IPS-18c (cell line): ENCODE data around the gene SLC7A14.

Experiments used
- H3K4me3 ChIP-seq: 2 replicates; pipeline ENCODE4 v1.7.0; 2013; ENCODE audit warnings: low read depth, mild to moderate bottlenecking, low read length, moderate library complexity; ENCODE audit not compliant: insufficient read depth
- H3K9me3 ChIP-seq: one replicate; pipeline ENCODE4 v1.6.1; 2013; ENCODE audit warnings: mild to moderate bottlenecking, low read length, moderate library complexity; ENCODE audit not compliant: control insufficient read depth, insufficient read depth

Gene SLC7A14

GRCh38 chr3:170523248-170523647, 62.6 kb downstream of the SLC7A14 start:
- no peak overlapping the region for H3K4me3 ChIP-seq
- H3K9me3 ChIP-seq = no peaks in the 10 kb centered on the region

GRCh38 chr3:170522201-170522600, 63.7 kb downstream of the SLC7A14 start:
- Histone ChIP-seq H3K4me3 (no peak overlapping the region), H3K9me3 (no peaks in the 10 kb centered on the region)

- Histone ChIP-seq H3K9me3 (no peaks in the 10 kb centered on the region), H3K4me3 (no peak overlapping the region)
These were observed 64.9 kb downstream of the SLC7A14 start for GRCh38 chr3:170520996-170521395.

GRCh38 chr3:170517242-170517945, 68.5 kb downstream of the SLC7A14 start:
- no peaks in the 10 kb centered on the region for H3K9me3 ChIP-seq
- H3K4me3 ChIP-seq = no peak overlapping the region

DNA sequence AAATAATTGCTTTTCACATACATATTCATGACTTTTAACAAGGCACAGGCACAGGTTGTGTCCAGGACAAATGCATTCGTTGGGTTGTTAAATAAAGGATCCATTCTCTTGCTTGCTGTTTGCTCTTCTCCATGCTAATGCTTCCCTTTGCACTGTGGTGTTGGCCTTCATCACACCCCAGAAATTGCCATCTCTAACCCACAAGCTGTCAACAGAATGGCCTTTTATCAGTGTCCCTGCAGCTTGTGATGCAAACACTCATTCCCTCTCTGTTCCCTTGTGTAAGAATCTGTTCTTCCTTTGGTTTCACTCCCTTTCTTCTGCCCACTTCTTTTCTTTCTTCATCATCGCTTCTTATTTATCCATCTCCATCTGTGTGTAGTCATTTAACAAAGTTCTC, 72.2 kb downstream of the SLC7A14 start:
- Histone ChIP-seq H3K9me3 (no peaks in the 10 kb centered on the region), H3K4me3 (no peak overlapping the region)

GRCh38 chr3:170511371-170511770, 74.5 kb downstream of the SLC7A14 start:
- Histone ChIP-seq H3K9me3 (no peaks in the 10 kb centered on the region), H3K4me3 (no peak overlapping the region)

GRCh38 chr3:170508839-170509238, 77.0 kb downstream of the SLC7A14 start:
- no peaks in the 10 kb centered on the region for H3K9me3 ChIP-seq
- no peak overlapping the region for H3K4me3 ChIP-seq

GRCh38 chr3:170508291-170508690, 77.6 kb downstream of the SLC7A14 start:
- Histone ChIP-seq H3K4me3 (no peak overlapping the region), H3K9me3 (no peaks in the 10 kb centered on the region)

GRCh38 chr3:170507063-170507462, 78.8 kb downstream of the SLC7A14 start:
- no peaks in the 10 kb centered on the region for H3K9me3 ChIP-seq
- H3K4me3 ChIP-seq = no peak overlapping the region

DNA sequence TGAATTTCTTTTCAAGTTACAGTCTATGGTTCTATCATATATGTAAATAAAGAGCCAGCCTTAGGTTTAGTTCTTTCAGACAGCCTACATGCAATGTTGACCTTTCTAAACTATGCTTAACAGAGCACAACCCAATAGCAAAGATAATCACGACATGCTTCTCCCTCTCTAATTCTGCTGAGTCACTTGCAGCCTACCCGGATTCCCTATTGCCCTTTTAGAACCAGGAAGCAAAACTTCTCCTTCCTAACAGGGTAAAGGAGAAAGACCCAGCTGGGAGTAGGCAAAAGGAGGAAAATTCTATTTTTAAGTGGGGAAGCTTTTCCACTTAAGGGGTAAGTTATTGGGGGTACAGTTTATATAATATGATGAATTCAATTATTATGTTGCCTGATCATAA, 79.3 kb downstream of the SLC7A14 start:
- Histone ChIP-seq H3K9me3 (no peaks in the 10 kb centered on the region), H3K4me3 (no peak overlapping the region)

GRCh38 chr3:170502297-170502696, 83.6 kb downstream of the SLC7A14 start:
- H3K4me3 ChIP-seq = no peak overlapping the region
- no peaks in the 10 kb centered on the region for H3K9me3 ChIP-seq

- Histone ChIP-seq H3K9me3 (no peaks in the 10 kb centered on the region), H3K4me3 (no peak overlapping the region)
These were observed 84.9 kb downstream of the SLC7A14 start for GRCh38 chr3:170500995-170501394.

- no peaks in the 10 kb centered on the region for H3K9me3 ChIP-seq
- H3K4me3 ChIP-seq = no peak overlapping the region
These were observed 85.4 kb downstream of the SLC7A14 start for GRCh38 chr3:170500462-170500861.

GRCh38 chr3:170499562-170500156, 86.2 kb downstream of the SLC7A14 start:
- Histone ChIP-seq H3K4me3 (no peak overlapping the region), H3K9me3 (no peaks in the 10 kb centered on the region)

- Histone ChIP-seq H3K4me3 (no peak overlapping the region), H3K9me3 (no peaks in the 10 kb centered on the region)
These were observed 88.4 kb downstream of the SLC7A14 start for GRCh38 chr3:170497207-170498095.

DNA sequence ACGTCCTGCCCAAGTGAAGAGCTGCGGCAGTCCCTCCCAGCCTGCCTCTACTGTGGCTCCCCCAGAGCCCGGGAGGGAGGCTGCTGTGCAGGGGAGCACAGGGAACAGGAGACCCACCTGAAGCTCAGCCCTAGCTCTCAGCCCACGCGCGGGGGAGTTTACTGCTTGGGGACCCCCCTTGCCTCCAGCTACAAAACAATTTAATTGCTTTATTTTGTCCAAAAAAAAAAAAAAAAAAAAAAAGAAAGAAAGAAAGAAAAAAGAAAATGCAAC, 89.1 kb downstream of the SLC7A14 start:
- H3K4me3 ChIP-seq = no peak overlapping the region
- no peaks in the 10 kb centered on the region for H3K9me3 ChIP-seq

DNA sequence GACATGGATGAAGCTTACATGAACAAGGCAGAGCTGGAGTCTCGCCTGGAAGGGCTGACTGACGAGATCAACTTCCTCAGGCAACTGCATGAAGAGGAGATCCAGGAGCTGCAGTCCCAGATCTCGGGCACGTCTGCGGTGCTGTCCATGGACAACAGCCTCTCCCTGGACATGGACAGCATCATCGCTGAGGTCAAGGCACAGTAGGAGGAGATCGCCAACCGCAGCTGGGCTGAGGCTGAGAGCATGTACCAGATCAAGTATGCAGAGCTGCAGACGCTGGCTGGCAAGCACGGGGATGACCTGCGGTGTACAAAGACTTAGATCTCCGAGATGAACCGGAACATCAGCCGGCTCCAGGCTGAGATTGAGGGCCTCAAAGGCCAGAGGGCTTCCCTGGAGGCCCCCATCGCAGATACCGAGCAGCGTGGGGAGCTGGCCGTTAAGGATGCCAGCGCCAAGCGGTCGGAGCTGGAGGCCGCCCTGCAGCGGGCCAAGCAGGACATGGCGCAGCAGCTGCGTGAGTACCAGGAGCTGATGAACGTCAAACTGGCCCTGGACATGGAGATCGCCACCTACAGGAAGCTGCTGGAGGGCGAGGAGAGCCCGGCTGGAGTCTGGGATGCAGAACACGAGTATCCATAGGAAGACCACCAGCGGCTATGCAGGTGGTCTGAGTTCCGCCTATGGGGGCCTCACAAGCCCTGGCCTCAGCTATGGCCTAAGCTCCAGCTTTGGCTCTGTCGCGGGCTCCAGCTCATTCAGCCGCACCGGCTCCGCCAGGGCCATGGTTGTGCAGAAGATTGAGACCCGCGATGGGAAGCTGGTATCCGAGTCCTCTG, 89.6 kb downstream of the SLC7A14 start:
- Histone ChIP-seq H3K9me3 (no peaks in the 10 kb centered on the region), H3K4me3 (no peak overlapping the region)
